HEK293T (cell line): ENCODE data around the gene FBRSL1.

Experiments used
- ARNT ChIP-seq: fragments of 450-650 bp; IDR thresholded peaks from 2 replicates; pipeline ENCODE4 v1.6.1; 2017; ENCODE audit warnings: mild to moderate bottlenecking
- BHLHE40 ChIP-seq: fragments of 450-650 bp; IDR thresholded peaks from 2 replicates; pipeline ENCODE4 v1.6.1; 2016; ENCODE audit warnings: mild to moderate bottlenecking, moderate library complexity, borderline replicate concordance
- ELF4 ChIP-seq: fragments of 450-650 bp; IDR thresholded peaks from 2 replicates; pipeline ENCODE4 v1.6.1; 2017; ENCODE audit warnings: antibody characterized with exemption
- FOXK2 ChIP-seq: fragments of 450-650 bp; IDR thresholded peaks from 2 replicates; pipeline ENCODE4 v1.6.1; 2016; ENCODE audit warnings: mild to moderate bottlenecking
- FOXM1 ChIP-seq: fragments of 450-650 bp; IDR thresholded peaks from 2 replicates; pipeline ENCODE4 v1.6.1; 2017; ENCODE audit warnings: mild to moderate bottlenecking, borderline replicate concordance
- HDGF ChIP-seq: fragments of 450-650 bp; IDR thresholded peaks from 2 replicates; pipeline ENCODE4 v1.6.1; 2017; ENCODE audit warnings: antibody characterized with exemption, borderline replicate concordance
- L3MBTL2 ChIP-seq: fragments of 450-650 bp; conservative IDR thresholded peaks from 2 replicates; pipeline ENCODE4 v1.6.1; 2016; ENCODE audit warnings: mild to moderate bottlenecking
- NFRKB ChIP-seq: fragments of 450-650 bp; IDR thresholded peaks from 2 replicates; pipeline ENCODE4 v1.6.1; 2016; ENCODE audit warnings: mild to moderate bottlenecking, moderate library complexity
- SP1 ChIP-seq: fragments of 450-650 bp; IDR thresholded peaks from 2 replicates; pipeline ENCODE4 v1.6.1; 2017
- SUZ12 ChIP-seq: fragments of 450-650 bp; IDR thresholded peaks from 2 replicates; pipeline ENCODE4 v1.6.1; 2016; ENCODE audit warnings: mild to moderate bottlenecking
- TARDBP ChIP-seq: fragments of 450-650 bp; IDR thresholded peaks from 2 replicates; pipeline ENCODE4 v1.6.1; 2016
- ZNF384 ChIP-seq: fragments of 450-650 bp; IDR thresholded peaks from 2 replicates; pipeline ENCODE4 v1.6.1; 2016

GRCh38 chr12:132540436-132540835, 50.5 kb downstream of the FBRSL1 start:
- no peak for TF ChIP-seq ARNT
- no peak for TF ChIP-seq NFRKB
- no peak for TF ChIP-seq FOXM1
- no peak for TF ChIP-seq FOXK2
- no peak for TF ChIP-seq ZNF384
- no peak for TF ChIP-seq TARDBP
- no peak for TF ChIP-seq SP1
- no peak for TF ChIP-seq L3MBTL2
- TF ChIP-seq BHLHE40 = no peak
- TF ChIP-seq SUZ12 = no peak
- no peak for TF ChIP-seq ELF4
- no peak for TF ChIP-seq HDGF
